OCI-LY7 (cell line): ENCODE measurements around the gene FAM181A. TPM values are rescaled to one million over a fixed set of nuclear protein-coding genes. Genes with fewer than 3 reads are reported as not detected.

ENCODE experiments used
- BruUV-seq: library from RNA; stranded (reverse); fragments of 400-500 nt; replicated peaks from 2 replicates; lab custom pipeline; 2021; lab: Mats Ljungman, UMichigan
- CTCF ChIA-PET: fragments of 300-600 bp; sonication (Branson Sonifier 250); formaldehyde crosslinking; loops from one replicate; lab custom pipeline; 2022; ENCODE audit warnings: antibody characterized with exemption; ENCODE audit not compliant: unreplicated experiment; lab: Charles Lee
- POLR2A ChIA-PET: fragments of 300-600 bp; sonication (Branson Sonifier 250); formaldehyde crosslinking; loops from one replicate; lab custom pipeline; 2022; ENCODE audit warnings: antibody characterized with exemption; lab: Charles Lee
- DNase-seq: peaks from one replicate; pipeline ENCODE4 v3.0.0-alpha.2; 2015; ENCODE audit warnings: low spot score
- H2AFZ ChIP-seq: fragments of 200-600 bp; sonication (generic), shearing (Covaris generic); 2 replicates; pipeline ENCODE4 v1.6.1; 2014; ENCODE audit warnings: mild to moderate bottlenecking, antibody characterized with exemption, low read length, moderate library complexity
- H3K27ac ChIP-seq: fragments of 200-600 bp; sonication (generic); 2 replicates; pipeline ENCODE4 v1.5.1; 2014; ENCODE audit warnings: mixed run types, low read depth, mild to moderate bottlenecking, moderate library complexity, low read length, inconsistent platforms; ENCODE audit not compliant: poor library complexity, severe bottlenecking
- H3K36me3 ChIP-seq: fragments of 200-600 bp; sonication (generic); 2 replicates; pipeline ENCODE4 v1.6.1; 2014; ENCODE audit warnings: mild to moderate bottlenecking, antibody characterized with exemption, low read length, moderate library complexity, mixed read lengths; ENCODE audit not compliant: insufficient read depth
- H3K4me1 ChIP-seq: fragments of 200-600 bp; sonication (generic); 2 replicates; pipeline ENCODE4 v1.5.1; 2014; ENCODE audit warnings: mild to moderate bottlenecking, low read length; ENCODE audit not compliant: insufficient read depth, poor library complexity, severe bottlenecking
- H3K4me2 ChIP-seq: fragments of 200-600 bp; sonication (generic); 2 replicates; pipeline ENCODE4 v1.6.1; 2014; ENCODE audit warnings: mild to moderate bottlenecking, low read length
- H3K4me3 ChIP-seq: fragments of 200-600 bp; sonication (generic); 2 replicates; pipeline ENCODE4 v1.5.1; 2014; ENCODE audit warnings: mild to moderate bottlenecking, low read depth, low read length; ENCODE audit not compliant: poor library complexity, severe bottlenecking
- H3K79me2 ChIP-seq: fragments of 200-600 bp; sonication (generic); 2 replicates; pipeline ENCODE4 v1.6.1; 2016; ENCODE audit warnings: low read depth, mild to moderate bottlenecking, low read length, moderate library complexity, mixed read lengths; ENCODE audit not compliant: insufficient read depth
- H3K9me2 ChIP-seq: fragments of 200-600 bp; sonication (generic); 2 replicates; pipeline ENCODE4 v1.6.1; 2016; ENCODE audit warnings: mild to moderate bottlenecking, low read length, mixed read lengths; ENCODE audit not compliant: insufficient read depth
- H3K9me3 ChIP-seq: fragments of 200-600 bp; sonication (generic); 2 replicates; pipeline ENCODE4 v1.6.1; 2014; ENCODE audit warnings: mild to moderate bottlenecking, mixed run types, low read length, mixed read lengths
- H4K20me1 ChIP-seq: fragments of 200-600 bp; sonication (generic); 2 replicates; pipeline ENCODE4 v1.6.1; 2014; ENCODE audit warnings: mild to moderate bottlenecking, antibody characterized with exemption, low read length, moderate library complexity, mixed read lengths; ENCODE audit not compliant: insufficient read depth
- CTCF ChIP-seq: fragments of 200-600 bp; sonication (generic); conservative IDR thresholded peaks from 2 replicates; pipeline ENCODE4 v1.5.1; 2014; ENCODE audit warnings: mild to moderate bottlenecking, antibody characterized with exemption, low read length, moderate library complexity, mixed read lengths
- EZH2phosphoT487 ChIP-seq: fragments of 200-600 bp; sonication (generic); IDR thresholded peaks from 2 replicates; pipeline ENCODE4 v1.6.1; 2018; ENCODE audit warnings: low read depth, borderline replicate concordance, mild to moderate bottlenecking, mixed run types, antibody characterized with exemption, low read length, moderate library complexity, mixed read lengths
- intact Hi-C: fragments of 100-400 bp; cut with micrococcal nuclease; formaldehyde crosslinking; loops from one replicate; pipeline ENCODE4 v1.10.0; 2022; ENCODE audit not compliant: unreplicated experiment
- total RNA-seq, 2 experiments: library from RNA; depleted of rRNA in 1 of 2; stranded (reverse); fragments of >200 nt in 1 of 2; shearing (Covaris generic) in 1 of 2; gene quantifications; 2 replicates each; pipeline ENCODE4 v1.2.3, GENCODE V29; 2014 to 2022

FAM181A gene
- total RNA-seq, 2 experiments from 2014 or later = not detected

DNA sequence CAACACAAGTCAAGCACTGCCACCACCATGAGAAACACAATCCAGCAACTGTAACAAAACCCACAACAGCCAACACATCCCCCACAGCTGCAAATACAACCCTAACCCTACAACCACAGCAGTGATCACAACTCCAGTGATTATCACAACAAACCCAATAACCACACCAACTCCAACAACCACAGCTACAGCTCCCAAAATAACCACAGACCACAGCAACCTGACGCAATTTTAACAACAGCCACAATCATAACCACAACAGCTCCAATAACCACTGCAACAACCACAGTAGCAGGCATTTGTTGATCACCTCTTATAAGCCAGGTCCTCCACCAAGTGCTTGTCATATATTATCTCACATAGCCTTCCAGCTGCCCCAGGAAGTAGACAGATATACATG lies 42.2 kb upstream of the FAM181A start:
- intact Hi-C loops = no loop called here

GRCh38 chr14:93888995-93889394 lies 38.1 kb upstream of the FAM181A start:
- no peaks in the 10 kb centered on the region for H3K36me3 ChIP-seq
- POLR2A ChIA-PET = no interaction called here
- no TSS peak for BruUV-seq
- no peaks in the 10 kb centered on the region for H3K4me1 ChIP-seq
- H3K27ac ChIP-seq = no peak overlapping the region
- no peak for TF ChIP-seq CTCF
- TF ChIP-seq EZH2phosphoT487 = no peak
- no peaks in the 10 kb centered on the region for H3K9me3 ChIP-seq
- H3K9me2 ChIP-seq = no peaks in the 10 kb centered on the region
- intact Hi-C loops = no loop called here
- H3K4me2 ChIP-seq = no peak overlapping the region
- no peak overlapping the region for H3K4me3 ChIP-seq
- no peaks in the 10 kb centered on the region for H3K79me2 ChIP-seq
- CTCF ChIA-PET = no interaction called here
- DNase-seq = no peak
- H2AFZ ChIP-seq = no peak overlapping the region
- H4K20me1 ChIP-seq = no peaks in the 10 kb centered on the region

More for the DNA sequence above, 42.2 kb upstream of the FAM181A start:
- TF ChIP-seq CTCF = no peak
- no peak for TF ChIP-seq EZH2phosphoT487
- H3K4me1 ChIP-seq = no peaks in the 10 kb centered on the region
- BruUV-seq = no TSS peak
- no peak overlapping the region for H2AFZ ChIP-seq
- no peaks in the 10 kb centered on the region for H3K9me2 ChIP-seq
- ChIA-PET CTCF (no interaction called here), POLR2A (interaction anchor here (0.7 kb wide), 1 partner anchor 212 kb away, joined by 3 read pairs; no protein-coding TSS in a partner anchor)
- no peak for DNase-seq
- no peaks in the 10 kb centered on the region for H3K36me3 ChIP-seq
- no peak overlapping the region for H3K4me2 ChIP-seq
- H3K9me3 ChIP-seq = no peaks in the 10 kb centered on the region
- no peaks in the 10 kb centered on the region for H4K20me1 ChIP-seq
- no peaks in the 10 kb centered on the region for H3K79me2 ChIP-seq
- H3K27ac ChIP-seq = no peak overlapping the region
- no peak overlapping the region for H3K4me3 ChIP-seq

DNA sequence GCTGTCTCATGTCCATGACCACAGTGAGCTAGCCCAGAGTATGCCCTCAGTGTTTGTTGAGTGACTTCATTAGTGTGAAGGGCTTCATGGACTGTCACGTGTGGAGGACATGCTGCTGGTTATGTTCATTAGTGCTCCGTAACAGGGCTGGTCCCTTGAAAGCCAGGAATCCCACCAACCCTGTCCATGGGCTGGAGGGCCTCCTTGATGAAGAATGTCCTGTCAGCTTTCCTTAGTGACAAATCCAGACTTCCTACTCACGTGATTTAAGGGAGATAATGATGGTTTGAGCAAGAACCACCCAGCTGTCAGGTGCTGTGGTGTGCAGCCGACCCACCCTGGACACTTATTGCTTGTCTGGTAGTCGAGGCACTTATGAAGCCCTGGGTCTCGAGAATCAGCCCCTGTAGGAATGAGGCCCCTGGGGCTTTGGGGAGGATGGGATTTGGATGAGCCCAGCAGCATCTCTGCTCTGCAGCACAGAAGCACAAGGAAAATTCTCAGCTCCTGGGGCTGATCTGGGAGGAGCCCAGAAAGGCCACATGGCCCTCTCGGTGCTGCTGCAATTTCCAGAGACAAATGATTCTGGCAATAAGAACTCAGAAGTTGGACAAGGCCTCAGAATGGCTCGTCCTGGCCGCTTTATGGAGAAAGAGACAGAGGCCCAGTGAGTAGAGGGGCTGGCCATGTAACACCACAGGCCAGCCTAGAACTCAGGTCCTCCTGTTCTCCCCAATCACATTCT lies 37.2 kb upstream of the FAM181A start:
- Histone ChIP-seq H3K79me2 (no peaks in the 10 kb centered on the region), H3K36me3 (no peaks in the 10 kb centered on the region), H3K4me1 (no peaks in the 10 kb centered on the region), H3K27ac (no peak overlapping the region), H3K9me3 (no peaks in the 10 kb centered on the region), H4K20me1 (no peaks in the 10 kb centered on the region), H3K9me2 (no peaks in the 10 kb centered on the region), H3K4me2 (no peak overlapping the region), H3K4me3 (no peak overlapping the region), H2AFZ (no peak overlapping the region)
- ChIA-PET CTCF (no interaction called here), POLR2A (no interaction called here)
- no TSS peak for BruUV-seq
- no peak for DNase-seq
- intact Hi-C loops = no loop called here
- no peak for TF ChIP-seq EZH2phosphoT487
- TF ChIP-seq CTCF = no peak
